ENCODE results near the gene AMOTL2.

DNA sequence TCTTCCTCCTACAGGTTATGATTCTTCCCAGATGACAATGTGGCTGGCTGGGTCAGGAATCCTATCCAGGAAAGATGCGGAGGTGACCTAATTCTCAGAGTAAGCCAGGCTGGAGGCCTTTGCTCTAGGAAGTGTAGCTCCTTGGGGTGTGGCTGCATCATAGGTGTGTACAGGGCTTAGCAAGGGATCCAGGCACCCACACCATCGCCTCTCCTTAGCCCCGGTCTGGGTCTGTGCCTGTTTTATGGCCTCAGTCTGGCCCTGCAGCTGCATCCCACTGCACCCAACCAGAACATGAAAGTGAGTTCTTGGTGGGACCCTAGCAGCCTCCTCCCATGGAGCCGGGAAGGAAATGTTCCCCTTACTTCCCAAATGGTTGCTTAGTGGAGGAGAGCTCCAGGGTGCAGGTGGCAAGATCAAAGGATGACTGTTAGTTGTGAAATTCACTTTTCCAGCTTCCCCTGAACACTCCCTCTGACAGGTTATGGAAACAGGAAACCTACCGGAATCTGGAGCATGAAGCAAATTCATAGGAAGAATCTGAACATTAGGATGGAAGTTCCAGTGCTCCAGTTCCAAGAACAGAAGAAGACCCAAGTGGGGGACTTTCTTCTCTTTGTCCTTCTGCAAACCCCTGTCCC is 2.7 kb upstream of the AMOTL2 start:
- no peak for TF ChIP-seq NFYB (IDR thresholded peaks at IDR 0.05; ENCODE audit: insufficient read depth, low read depth, low read length)
- TF ChIP-seq CBX5 (IDR thresholded peaks at IDR 0.05; ENCODE audit: low read depth) = no peak
- TF ChIP-seq SIN3A (IDR thresholded peaks at IDR 0.05; ENCODE audit: low read depth, low read length) = no peak
